Stimulated activated CD4-positive, alpha-beta T cell treated with anti-CD3 and anti-CD28 coated beads, Interleukin-2, amount 100 ng/mL, for 24 hours (primary cell): ENCODE data around the gene MICALL2.

Source experiments
- DNase-seq, 2 donors: peaks; one replicate each; pipeline ENCODE4 v3.0.0-alpha.2; 2020

MICALL2 gene

DNA sequence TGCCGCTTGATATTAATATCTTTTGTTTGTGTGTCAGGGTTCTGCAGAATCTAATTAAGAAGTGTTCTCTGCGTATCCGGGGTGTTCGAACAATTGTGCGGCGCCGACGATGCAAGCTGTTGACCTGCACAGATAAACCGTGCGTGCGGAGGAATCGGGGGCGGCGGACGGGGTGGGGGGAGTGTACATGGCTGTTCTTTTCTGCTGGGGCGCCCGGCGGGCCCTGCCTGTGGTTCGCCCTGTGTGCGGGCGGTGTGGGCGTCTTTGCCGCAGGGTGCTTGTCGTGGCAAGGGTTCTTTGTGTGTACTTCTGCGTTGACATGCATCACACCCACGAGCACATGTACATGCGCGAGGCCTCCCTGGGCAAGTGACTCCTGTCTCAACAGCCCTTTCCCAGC is 47.9 kb downstream of the MICALL2 start:
- no peak for DNase-seq

DNA sequence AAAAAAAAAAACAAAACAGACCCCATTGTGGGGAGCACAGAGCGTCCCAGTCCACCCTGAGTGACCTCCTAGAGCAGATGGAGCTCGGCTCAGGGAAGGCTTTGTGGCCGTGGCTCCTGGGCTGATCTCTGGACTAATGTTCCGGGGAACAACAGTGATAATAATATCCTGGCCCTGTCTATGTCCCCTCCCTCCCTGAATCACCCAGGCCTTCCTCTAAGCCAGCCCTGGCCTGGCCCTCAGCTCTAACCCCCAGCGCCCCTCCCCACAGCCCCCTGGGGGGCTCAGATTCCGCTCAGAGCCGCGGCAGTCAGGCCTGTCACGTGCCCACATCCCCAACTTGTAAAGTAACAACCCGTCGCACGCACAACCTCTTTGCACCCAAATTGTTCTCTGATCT is 48.3 kb downstream of the MICALL2 start:
- no peak for DNase-seq

DNA sequence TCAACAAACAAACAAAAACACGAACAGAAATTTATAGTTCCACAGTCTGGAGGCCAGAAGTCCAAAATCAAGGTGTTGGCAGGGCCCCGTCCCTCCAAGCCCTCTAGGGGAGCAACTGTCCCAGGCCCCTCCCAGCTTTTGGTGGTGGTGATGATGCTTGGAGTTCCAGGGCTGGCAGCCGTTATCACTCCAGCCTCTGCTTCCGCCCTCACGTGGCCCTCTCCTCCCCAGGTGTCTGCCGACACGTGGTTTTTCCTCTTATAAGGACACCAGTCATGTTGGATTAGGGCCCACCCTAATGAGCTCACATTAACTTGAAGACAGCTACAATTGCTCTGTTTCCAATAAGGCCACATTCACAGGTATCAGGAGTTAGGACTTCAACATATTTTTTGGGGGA is 49.7 kb downstream of the MICALL2 start:
- DNase-seq = no peak

DNA sequence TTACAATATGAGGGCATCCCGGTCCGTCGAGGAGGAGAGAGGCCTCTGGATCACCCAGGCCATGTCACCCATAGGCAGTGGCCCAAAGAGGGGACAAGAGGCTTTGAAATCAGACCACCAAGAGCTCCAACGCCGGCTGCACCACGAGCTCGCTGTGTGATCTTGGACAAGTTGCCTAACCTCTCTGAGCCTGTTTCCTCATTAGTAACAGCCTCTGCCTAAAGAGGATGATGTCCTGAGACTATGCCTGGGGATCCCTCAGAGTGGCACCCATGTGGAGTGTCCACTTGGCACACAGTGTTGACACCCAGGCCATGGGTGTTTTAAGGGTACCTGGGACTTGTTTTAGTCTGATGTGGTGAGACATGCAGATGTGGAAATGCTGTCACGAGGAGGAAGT is 50.8 kb downstream of the MICALL2 start:
- no peak for DNase-seq

DNA sequence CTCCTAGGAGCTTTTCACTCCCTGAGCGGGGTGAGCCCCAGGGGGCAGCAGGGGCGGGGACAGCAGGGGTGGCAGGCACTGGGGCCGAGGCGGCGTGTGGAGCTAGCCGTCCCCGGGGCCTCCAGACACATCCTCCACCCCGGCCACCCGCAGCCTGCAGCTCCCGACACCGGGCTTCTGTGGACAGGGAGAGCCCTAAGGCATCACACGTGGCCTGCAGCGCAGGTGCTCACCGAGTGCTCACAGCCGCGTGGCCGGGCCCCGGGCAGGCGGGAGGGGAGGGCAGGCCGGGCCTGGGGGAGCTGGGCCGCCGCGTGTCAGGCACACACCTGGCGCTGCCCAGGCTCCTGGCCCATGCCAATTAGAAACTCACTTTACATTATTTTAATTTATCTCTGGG is 51.4 kb downstream of the MICALL2 start:
- DNase-seq = no peak

DNA sequence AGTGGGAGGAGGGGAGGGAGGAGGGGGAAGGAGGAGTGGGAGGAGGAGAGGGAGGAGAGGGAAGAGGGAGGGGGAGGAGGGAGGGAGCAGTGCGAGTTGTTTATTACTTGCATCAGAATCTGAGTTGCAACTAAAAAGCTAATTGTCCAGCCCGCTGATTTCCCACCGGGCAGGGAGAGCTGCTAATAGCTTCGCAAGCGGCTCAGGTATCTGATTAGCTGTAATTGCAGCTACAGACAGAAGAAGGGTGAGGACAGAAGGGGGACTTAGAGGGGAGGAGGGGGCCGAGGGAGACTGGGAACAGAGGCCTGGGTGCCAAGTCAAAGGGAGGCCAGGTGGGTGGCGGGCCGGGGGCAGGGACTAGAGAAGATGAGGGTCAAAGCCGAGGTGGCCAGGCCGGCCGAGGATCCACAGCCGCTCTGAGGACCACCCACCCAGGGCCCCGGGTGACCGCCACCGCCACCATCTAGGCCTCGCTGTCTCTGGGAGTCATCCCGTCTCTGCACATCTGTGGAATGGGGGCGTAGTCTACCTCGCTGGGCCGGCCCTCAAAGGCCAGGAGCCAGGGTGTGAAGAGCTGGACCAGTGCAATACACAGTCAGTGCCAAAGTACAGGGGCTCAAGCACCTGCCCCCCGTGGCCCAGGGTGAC is 54.2 kb downstream of the MICALL2 start:
- no peak for DNase-seq

DNA sequence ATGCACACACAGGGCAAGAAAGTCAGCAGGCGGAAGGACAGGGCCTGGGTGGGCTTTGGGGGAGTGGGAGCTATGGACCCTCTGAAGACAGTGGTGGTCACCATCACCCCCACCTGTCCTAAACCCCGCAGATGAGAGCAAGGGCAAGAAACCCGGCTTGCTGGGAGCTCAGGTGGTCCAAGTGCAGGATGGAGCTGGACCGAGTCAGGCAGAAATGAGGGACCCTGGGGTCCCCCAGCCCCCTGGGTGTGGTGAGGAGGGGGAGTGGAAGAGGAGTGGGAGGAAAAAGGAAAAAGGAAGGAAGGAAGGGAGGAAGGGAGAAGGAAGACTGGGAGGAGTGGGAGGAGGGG is 54.8 kb downstream of the MICALL2 start:
- DNase-seq = no peak

DNA sequence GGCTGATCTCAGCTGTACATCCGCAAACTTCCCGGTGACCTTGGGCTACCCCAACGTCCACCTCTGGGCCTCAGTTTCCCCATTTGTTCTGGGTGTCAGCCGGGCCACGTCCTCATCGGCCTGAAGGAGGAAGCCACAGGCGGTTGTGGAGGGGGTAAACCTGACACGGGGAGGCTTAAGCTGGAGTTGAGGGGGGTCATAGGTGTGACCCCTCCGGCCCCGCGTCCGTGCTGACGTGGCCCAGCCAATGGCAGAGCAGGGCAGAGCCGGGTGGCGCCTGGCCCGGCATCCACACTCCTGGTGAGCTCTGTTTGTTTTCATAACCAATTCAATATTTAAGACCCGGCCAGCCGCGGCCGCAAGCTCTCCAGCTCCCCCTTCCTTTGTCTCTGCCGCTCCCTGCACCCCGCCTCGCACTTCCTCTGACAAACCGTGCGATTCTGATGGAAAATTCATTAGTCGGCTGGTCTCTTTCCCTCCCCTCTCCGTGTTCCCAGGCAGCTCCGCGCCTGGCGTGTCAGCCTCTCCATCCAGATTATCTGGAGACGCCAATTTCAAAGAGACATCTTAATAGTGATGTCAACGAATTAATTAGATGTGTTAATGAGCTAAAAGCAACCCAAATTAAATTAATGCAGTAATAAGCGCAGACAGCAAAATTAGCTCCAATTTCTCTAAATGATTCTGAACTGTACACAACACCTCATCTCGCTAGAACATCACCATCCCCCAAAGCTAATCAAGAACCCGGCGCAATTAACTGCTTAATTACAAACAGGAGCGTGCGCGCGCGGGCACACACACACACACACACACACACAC is 55.4 kb downstream of the MICALL2 start:
- no peak for DNase-seq

DNA sequence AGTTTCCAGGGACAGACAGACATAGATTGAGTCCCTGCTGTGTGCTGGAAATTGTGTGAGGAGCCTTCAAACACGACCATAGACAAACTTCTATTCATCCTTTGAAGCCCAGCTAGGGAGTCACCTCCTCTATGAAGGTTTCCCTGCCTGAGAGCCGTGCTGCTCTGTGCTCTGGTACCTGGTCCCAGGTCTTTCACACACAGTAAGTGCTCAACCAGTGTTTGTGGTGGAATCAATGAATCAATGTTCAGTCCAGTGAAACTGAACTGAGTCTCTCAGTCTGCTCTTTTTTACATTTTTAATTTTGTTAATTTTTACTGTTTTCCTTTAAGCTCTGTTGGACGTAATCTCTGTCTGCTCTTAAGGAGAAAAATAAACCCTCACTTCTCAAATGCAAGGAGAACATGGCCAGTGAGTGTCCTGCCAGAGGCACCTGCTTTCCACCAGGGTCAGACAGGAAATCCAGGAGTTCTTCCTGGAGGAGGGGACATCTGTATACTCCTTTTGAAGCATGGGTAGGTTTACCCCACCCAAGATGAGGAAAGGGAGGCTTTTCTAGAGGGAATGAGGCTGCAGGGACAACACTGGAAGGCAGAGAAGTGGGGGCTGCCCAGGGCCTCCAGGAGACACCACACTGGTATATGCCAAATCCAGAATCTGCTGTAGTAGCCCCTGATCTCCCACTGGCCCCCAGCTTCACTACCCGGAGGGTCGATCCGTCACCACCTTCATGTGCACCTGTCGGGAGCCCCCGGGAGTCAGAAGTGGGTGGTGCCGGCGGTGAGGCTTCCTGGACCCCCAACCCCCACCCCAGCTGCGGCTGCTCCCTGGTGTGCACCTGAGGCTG is 56.3 kb downstream of the MICALL2 start:
- DNase-seq = no peak

DNA sequence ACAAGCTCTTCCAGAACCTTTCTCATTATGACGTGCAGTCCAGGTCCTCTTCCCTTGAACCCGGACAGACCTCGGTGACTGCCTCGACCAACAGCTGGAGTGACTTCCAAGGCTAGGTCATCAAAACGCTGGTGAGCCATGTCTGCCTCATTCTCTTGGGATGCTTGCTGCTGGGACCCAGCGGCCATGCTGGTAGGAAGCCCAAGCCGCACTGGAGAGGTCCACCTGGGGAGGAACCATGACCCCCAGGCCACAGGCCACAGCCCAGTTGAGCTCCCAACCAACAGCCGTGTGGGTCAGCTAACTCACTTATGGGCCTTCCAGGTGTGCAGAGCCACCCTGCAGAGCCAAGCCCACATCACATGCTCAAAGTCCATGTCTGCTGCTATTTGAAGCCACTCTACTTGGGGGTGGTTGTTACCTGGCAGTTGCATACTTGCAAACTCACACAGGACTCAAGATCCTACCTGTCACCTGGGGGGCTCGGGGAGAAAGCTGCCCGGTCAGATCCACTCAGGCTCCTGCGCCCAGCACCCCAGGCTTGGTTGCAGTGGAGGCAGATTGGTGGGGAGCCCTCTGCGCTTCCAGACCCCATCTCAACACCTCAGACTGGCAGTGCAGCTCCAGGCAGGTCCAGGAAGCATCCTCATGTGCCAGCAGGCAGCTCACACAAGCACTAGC is 57.0 kb downstream of the MICALL2 start:
- DNase-seq = no peak

DNA sequence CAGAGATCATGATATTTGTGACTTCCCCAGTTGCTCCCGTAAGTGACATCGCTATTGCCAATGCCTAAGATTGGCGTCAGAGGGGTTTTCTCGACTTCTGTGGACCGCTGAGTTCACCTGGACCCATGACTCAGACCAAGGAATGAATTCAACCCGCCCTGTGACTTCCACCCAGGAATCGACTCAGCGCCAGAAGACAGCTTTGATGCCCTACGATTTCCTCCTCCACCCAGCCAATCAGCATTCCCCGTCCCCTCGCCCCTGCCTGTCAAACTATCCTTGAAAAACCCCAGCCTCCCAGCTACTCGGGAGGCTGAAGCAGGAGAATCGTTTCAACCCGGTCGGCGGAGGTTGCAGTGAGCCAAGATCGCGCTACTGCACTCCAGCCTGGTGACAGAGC is 58.3 kb downstream of the MICALL2 start:
- DNase-seq = no peak

DNA sequence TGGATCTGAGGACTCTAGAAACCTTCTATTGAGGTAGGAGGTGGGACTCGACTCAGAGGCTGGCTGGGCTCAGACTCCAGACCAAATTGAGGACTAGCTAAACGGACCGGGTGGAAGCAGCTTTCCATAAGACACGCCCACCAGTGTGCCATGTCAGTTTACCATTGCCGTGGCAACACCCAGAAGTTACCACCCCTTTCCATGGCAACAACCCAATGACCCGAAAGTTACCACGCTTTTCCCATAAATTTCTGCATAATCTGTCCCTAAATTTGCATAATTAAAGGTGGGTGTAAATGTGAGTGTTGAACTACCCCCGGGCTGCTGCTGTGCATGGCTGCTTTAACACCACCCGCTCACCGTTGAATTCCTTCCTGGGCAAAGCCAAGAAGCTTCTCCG is 58.9 kb downstream of the MICALL2 start:
- DNase-seq = no peak

DNA sequence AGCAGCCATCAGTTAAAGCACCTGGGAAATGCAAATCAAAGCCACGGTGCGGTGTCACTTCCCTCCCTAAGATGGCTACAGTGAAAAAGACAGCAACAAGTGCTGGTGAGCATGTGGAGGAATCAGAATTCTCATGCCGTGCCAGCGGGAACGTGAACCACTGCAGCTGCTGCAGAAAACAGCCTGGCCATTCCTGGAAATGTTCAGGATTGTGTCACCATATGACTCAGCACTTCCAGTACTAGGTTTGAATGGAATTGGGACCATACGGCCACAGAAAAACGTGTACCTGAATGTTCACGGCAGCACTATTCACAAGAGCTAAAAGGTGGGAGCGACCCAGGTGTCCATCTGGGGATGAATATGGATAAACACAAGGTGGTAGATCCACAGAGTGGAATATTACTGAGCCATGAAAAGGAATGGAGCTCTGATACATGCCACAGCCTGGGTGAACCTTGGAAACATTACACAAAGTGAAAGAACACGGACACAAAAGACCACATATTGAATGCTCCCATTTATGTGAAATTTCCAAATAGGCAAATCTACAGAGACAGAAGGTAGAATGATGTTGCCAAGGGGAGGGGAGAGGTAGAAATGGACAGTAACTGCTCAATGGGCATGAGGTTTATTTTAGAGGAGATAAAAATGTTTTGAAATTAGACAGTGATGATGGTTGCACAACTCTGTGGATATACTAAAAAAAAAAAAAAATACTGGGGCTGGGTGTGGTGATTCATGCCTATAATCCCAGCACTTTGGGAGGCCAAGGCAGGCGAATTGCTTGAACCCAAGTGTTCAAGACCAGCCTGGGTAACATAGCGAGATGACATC is 61.6 kb downstream of the MICALL2 start:
- DNase-seq = no peak

DNA sequence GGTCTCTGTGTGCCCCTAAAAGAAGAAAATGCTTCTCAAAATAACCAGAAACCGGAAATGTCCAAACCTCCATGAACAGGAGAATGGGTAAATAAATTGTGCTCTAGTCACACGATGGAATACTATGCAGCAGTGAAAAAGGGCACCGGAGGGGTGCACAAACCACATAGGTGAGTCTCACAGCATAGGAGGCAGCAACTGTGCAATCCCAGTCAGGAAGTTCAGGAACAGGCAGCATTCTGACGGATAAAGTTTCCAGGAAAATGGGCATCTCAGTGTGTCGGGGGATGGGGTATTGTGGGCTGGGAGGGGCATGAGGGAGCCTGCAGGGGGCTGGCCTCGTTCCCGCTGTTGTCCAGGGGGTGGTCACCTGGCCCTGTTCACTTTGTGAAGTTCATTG is 63.1 kb downstream of the MICALL2 start:
- no peak for DNase-seq

DNA sequence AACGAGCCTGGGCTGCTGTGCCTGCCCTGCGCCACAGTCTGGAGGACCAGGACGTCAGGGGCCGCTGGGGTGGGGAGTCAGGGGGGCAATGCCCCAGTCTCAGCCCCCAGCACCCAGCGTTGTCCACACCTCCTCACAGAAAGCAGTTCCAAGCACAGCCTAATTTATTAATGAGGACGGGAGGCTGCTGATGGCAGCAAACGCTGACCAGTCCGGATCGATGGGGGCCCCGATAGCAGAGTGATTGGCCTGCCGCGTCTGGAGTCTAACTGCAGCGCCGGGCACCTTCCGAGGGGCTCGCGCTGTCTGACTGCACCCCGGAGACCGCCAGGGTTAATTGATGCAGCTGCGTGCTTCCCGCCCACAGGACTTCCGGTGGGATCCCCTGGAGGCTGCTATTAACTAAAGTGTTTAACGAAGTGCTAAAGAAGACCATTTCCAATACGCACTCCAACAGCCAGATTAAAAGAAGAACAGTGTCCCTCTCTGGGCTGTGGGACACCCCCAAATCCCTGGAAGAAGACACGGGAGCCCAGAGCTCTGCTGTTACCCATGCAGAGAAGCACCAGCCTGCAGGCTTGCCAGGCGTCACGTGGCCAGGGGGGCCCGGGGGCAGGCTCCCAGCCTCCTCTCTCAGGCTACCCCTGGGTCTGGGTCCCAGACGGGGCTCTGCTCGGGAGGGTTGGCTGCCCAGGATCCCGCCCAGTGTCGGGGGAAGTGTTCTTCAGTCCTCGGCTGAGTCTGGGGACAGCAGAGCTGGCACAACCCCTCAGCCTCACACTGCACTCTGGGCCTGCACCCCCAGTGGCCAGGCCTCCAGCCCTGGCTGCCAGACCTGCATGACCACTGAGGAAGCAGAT is 63.8 kb downstream of the MICALL2 start:
- DNase-seq = no peak

DNA sequence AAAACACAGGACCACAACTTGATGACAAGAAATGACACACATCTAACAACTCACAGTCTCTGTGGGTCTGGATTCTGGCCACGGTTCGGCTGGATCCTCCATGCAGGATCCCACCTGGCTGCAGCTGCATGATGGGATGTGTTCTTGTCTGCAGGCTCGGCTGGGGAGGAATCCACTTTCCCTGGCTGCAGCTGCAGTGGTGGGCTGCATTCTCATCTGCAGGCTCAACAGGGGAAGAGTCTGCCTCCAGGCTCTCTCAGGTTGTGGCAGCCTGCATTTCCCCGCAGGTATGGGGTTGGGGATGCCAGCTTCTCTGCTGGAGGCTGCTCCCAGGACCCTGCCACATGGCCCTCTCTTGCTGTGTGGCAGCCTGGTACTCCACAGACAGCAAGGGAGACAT is 64.9 kb downstream of the MICALL2 start:
- DNase-seq = no peak

DNA sequence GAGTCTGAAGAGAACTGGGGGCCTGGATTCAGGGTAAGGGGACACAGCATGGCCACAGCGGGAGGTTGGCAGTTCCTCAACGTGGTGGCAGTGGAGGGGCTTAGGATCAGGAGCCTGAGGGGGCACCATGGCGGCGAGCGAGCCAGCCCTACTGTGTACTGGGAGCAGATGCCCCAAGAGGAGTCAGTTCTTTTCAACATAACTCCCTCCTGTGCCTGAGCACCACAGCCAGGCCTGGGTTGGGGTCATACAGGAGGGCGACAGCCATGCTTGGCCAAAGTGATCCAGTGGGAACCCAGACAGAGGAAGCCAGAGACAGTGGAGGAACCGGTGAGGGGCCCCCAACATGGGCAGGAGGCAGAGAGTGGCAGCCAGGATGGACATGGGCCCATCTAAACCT is 65.8 kb downstream of the MICALL2 start:
- DNase-seq = no peak

DNA sequence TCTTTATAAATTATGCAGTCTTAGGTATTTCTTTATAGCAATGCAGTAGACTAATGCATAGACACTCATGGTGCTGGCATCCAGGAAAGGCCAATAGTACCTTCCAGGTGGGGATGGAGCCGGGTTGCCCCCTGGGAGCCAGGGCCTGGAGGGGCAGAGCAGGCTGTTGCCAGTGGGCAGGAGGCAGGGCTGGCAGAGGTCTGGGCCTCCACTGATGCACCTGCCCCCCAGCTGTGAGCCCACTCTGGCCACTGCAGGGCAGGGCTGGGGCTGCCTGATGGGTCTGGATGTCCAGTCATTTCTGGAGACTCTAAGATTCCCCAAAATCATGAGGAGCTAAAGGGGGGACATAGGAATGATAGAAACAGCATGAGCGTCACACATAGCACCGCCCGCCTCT is 66.7 kb downstream of the MICALL2 start:
- no peak for DNase-seq

DNA sequence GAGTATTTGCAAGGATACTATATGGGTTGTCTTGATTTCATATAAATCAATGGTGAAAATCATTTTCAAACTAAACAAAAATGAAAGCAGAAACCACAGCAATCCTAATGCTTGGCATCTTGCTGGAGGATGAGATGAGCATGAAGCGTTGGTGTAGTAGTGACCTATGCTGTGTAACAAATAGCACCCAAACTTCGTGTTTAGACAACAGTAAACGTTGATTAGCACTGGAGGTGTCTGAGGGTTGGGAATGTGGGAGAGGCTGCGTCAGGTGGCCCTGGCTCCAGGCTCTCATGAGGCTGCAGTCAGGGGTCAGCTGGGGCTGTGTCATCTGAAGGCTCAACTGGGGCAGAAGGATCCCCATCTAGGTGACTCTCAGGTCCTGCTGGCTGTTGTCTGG is 67.8 kb downstream of the MICALL2 start:
- no peak for DNase-seq

DNA sequence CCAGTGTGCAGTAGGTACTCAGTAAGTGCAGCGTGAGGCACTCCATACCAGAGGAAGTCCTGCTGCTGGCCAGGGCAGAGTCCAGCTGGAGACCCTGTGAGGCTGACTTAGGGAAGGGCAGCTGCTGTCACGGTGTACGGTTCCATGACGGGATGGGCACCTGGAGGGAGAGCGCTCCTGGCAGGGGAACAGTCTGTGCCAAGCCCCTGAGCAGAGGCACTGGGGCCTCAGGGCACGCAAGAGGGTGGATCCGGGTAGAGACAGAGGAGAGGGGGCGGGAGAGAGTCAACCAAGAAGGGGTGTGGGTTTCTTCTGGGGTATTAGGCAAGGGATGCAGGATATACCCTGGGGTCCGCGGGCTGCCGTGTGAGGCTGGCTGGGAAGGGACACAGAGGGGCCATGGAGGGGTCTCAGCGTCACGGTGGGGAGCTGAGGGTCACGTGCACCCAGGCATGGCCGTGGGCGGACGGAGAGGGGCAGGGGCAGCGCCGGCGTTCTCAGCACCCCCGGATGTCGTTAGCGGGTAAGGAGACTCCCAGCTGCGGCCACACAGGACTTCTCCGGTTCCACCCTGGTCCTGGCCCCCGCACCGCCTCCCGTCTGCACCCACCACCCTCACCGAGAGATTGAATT is 70.5 kb downstream of the MICALL2 start:
- no peak for DNase-seq
